Upper lobe of right lung (tissue), 1 donor: ENCODE results near the gene ADAMTS18. TPM values are rescaled to one million over a fixed set of nuclear protein-coding genes. Genes with fewer than 3 reads are reported as not detected.

Source experiments
- ATAC-seq: fragments of 200-7000 bp; cut with Tn5 transposase; one replicate; pipeline ENCODE4 v1.9.1; 2020; ENCODE audit warnings: mild to moderate bottlenecking, moderate library complexity
- DNase-seq: peaks from one replicate; pipeline ENCODE4 v3.0.0-alpha.2; 2020
- H3K27ac ChIP-seq: fragments of 200-600 bp; one replicate; pipeline ENCODE4 v1.8.0; 2022
- H3K27me3 ChIP-seq: fragments of 200-600 bp; one replicate; pipeline ENCODE4 v1.8.0; 2022; ENCODE audit warnings: mild to moderate bottlenecking
- H3K36me3 ChIP-seq: fragments of 200-600 bp; one replicate; pipeline ENCODE4 v1.8.0; 2022
- H3K4me1 ChIP-seq: fragments of 200-600 bp; one replicate; pipeline ENCODE4 v1.8.0; 2022
- H3K4me3 ChIP-seq: fragments of 200-600 bp; one replicate; pipeline ENCODE4 v1.8.0; 2022; ENCODE audit warnings: mild to moderate bottlenecking
- H3K9me3 ChIP-seq: fragments of 200-600 bp; one replicate; pipeline ENCODE4 v1.8.0; 2022
- intact Hi-C: fragments of 100-400 bp; cut with DNase I; formaldehyde crosslinking; loops from one replicate; pipeline ENCODE4 v1.11.0; 2022
- total RNA-seq: library from RNA; stranded (reverse); fragmentation: NEBNext Ultra II Directional; extraction: Animal tissue kit (Norgen Biotek cat#: 25700); gene quantifications from one replicate; pipeline ENCODE4 v1.2.1, GENCODE V29; 2021
- TF ChIP-seq, protein P1 (sequence below): fragments of 200-600 bp; IDR thresholded peaks from one replicate; pipeline ENCODE4 v1.8.0; 2022; ENCODE audit warnings: antibody characterized with exemption
- donor health status: DM: no; HTN: yes; CAD: no; lungs with severe emphysema.

ADAMTS18 gene
- total RNA-seq, 1 donor from 2014 or later, result 0.46 TPM

DNA sequence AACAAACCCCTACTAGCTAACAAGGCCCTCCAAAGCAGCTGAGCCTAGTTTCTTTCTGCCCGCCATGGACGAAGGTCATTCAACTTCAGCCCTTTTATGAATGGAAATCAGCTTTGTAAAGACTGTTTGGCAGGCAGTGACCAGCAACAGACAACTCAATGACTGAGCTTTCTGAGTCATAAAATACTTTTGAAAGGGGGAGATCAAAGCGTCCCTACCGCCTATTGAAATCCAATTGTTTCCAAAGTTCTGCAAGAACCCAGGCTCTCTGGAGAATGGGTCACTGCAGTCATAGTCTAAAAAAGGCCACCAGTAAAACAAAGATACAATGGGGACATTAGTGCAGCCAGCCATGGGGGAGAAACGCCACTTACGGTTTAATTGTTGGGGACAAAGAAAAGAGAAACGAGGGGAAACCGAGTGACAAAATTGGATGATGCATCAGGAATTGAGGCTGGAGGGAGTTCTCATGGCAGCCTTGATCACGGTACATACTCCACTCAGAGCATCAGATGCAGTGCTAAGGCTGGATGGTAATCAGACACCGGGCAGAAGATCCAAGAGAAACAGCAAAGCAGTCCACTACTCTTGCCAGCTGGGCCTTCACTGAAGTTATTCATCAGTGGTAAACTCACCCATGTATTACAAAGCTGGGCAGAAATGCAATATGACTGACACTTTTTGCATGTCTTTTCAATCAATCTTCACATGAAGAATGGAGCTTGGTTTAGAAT lies 9.8 kb downstream of the ADAMTS18 start:
- intact Hi-C loops, result no loop called here

GRCh38 chr16:77422196-77422784 lies 12.5 kb downstream of the ADAMTS18 start:
- Histone ChIP-seq H3K36me3 (no peaks in the 10 kb centered on the region), H3K27ac (no peak overlapping the region), H3K4me3 (no peak overlapping the region), H3K4me1 (no peaks in the 10 kb centered on the region), H3K9me3 (no peaks in the 10 kb centered on the region), H3K27me3 (no peaks in the 10 kb centered on the region)
- DNase-seq, result no peak
- intact Hi-C loops, result no loop called here
- TF ChIP-seq, protein P1, sequence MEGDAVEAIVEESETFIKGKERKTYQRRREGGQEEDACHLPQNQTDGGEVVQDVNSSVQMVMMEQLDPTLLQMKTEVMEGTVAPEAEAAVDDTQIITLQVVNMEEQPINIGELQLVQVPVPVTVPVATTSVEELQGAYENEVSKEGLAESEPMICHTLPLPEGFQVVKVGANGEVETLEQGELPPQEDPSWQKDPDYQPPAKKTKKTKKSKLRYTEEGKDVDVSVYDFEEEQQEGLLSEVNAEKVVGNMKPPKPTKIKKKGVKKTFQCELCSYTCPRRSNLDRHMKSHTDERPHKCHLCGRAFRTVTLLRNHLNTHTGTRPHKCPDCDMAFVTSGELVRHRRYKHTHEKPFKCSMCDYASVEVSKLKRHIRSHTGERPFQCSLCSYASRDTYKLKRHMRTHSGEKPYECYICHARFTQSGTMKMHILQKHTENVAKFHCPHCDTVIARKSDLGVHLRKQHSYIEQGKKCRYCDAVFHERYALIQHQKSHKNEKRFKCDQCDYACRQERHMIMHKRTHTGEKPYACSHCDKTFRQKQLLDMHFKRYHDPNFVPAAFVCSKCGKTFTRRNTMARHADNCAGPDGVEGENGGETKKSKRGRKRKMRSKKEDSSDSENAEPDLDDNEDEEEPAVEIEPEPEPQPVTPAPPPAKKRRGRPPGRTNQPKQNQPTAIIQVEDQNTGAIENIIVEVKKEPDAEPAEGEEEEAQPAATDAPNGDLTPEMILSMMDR, result no peak
- no peak for ATAC-seq

More for the DNA sequence above, 9.8 kb downstream of the ADAMTS18 start:
- Histone ChIP-seq H3K27me3 (no peaks in the 10 kb centered on the region), H3K4me1 (no peaks in the 10 kb centered on the region), H3K36me3 (no peaks in the 10 kb centered on the region), H3K9me3 (no peaks in the 10 kb centered on the region), H3K4me3 (no peak overlapping the region), H3K27ac (no peak overlapping the region)
- ATAC-seq (no peak), DNase-seq (no peak)
- TF ChIP-seq, protein P1, result no peak

GRCh38 chr16:77416939-77417480 lies 17.8 kb downstream of the ADAMTS18 start:
- intact Hi-C loops, result no loop called here
- ATAC-seq (no peak), DNase-seq (no peak)
- Histone ChIP-seq H3K9me3 (no peaks in the 10 kb centered on the region), H3K27ac (no peak overlapping the region), H3K4me3 (no peak overlapping the region), H3K36me3 (no peaks in the 10 kb centered on the region), H3K4me1 (no peaks in the 10 kb centered on the region), H3K27me3 (no peaks in the 10 kb centered on the region)
- TF ChIP-seq, protein P1, result no peak

DNA sequence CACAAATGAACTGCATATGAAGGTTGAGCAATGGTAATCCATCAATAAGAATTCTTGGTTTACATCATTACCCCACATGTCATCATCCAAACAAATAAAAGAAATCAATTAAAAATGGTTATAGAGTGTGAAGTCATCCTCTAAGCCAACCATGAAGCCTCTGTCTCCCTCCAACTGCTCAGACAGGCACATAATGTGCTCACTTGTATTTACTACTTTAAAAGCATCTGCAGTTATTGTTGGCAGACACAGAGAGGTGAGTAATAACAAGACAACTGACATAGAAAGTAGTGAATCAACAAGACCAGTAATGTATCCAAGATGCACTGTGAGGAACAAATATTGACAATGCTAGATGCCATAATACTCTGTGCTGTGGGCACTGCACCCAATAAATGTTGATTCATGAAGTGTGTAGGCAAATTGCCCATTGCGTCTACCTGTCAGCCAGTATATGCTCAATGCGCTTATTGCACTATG lies 20.0 kb downstream of the ADAMTS18 start:
- H3K9me3 ChIP-seq, result no peaks in the 10 kb centered on the region
- ATAC-seq (no peak), DNase-seq (no peak)
- no peak overlapping the region for H3K4me3 ChIP-seq
- no peak overlapping the region for H3K27ac ChIP-seq
- H3K4me1 ChIP-seq, result no peaks in the 10 kb centered on the region
- H3K27me3 ChIP-seq, result no peaks in the 10 kb centered on the region
- TF ChIP-seq, protein P1, result no peak
- no peaks in the 10 kb centered on the region for H3K36me3 ChIP-seq
- intact Hi-C loops, result no loop called here

GRCh38 chr16:77410449-77410848 lies 24.4 kb downstream of the ADAMTS18 start:
- no peaks in the 10 kb centered on the region for H3K4me1 ChIP-seq
- no peak overlapping the region for H3K27ac ChIP-seq
- DNase-seq (no peak), ATAC-seq (no peak)
- H3K9me3 ChIP-seq, result no peaks in the 10 kb centered on the region
- intact Hi-C loops, result no loop called here
- H3K27me3 ChIP-seq, result no peaks in the 10 kb centered on the region
- H3K4me3 ChIP-seq, result no peak overlapping the region
- no peaks in the 10 kb centered on the region for H3K36me3 ChIP-seq
- TF ChIP-seq, protein P1, result no peak
